H1 (cell line): ENCODE measurements around the gene ZNF496. TPM values are rescaled to one million over a fixed set of nuclear protein-coding genes. Genes with fewer than 3 reads are reported as not detected.

ENCODE experiments used
- CTCF ChIA-PET: fragments of 300-600 bp; sonication (Branson Sonifier 250); formaldehyde crosslinking; loops from one replicate; lab custom pipeline; 2021; ENCODE audit not compliant: partially characterized antibody; lab: Charles Lee
- POLR2A ChIA-PET: fragments of 300-600 bp; sonication (Branson Sonifier 250); formaldehyde crosslinking; loops from one replicate; lab custom pipeline; 2021; ENCODE audit warnings: inconsistent platforms; ENCODE audit not compliant: partially characterized antibody; lab: Charles Lee
- DNase-seq, 2 experiments: peaks; one replicate each; pipeline versions ENCODE4 v3.0.0 to v3.0.0-alpha.2; 2010 to 2022; ENCODE audit warnings: low spot score in 2 of 2, low read depth in 1 of 2, mixed read lengths in 1 of 2
- FAIRE-seq: peaks from 2 replicates; lab custom pipeline; 2011; peaks lifted over from hg19 to GRCh38; lab: Jason Lieb, UNC
- H2AFZ ChIP-seq: 2 replicates; pipeline ENCODE4 v1.8.1; 2012; ENCODE audit warnings: low read length, inconsistent platforms
- H2AK5ac ChIP-seq: 2 replicates; pipeline ENCODE4 v1.6.1; 2013; ENCODE audit warnings: low read depth, low read length
- H2BK120ac ChIP-seq: replicated peaks from 2 replicates; pipeline ENCODE3; 2013; ENCODE audit warnings: low read depth, low read length, inconsistent platforms
- H2BK12ac ChIP-seq: 2 replicates; pipeline ENCODE4 v1.6.1; 2013; ENCODE audit warnings: low read depth, low read length
- H2BK15ac ChIP-seq: 2 replicates; pipeline ENCODE4 v1.6.1; 2013; ENCODE audit warnings: low read length
- H2BK20ac ChIP-seq: 2 replicates; pipeline ENCODE4 v1.6.1; 2013; ENCODE audit warnings: low read length
- H2BK5ac ChIP-seq: 2 replicates; pipeline ENCODE4 v1.6.1; 2013; ENCODE audit warnings: low read depth, low read length
- H3K14ac ChIP-seq: 2 replicates; pipeline ENCODE4 v1.6.1; 2013; ENCODE audit warnings: inconsistent platforms; ENCODE audit not compliant: insufficient read length
- H3K18ac ChIP-seq: 2 replicates; pipeline ENCODE4 v1.6.1; 2013; ENCODE audit warnings: low read length; ENCODE audit errors: extremely low read depth
- H3K23ac ChIP-seq: 2 replicates; pipeline ENCODE4 v1.6.1; 2013; ENCODE audit warnings: inconsistent platforms; ENCODE audit not compliant: insufficient read length
- H3K23me2 ChIP-seq: 2 replicates; pipeline ENCODE4 v1.6.1; 2013; ENCODE audit warnings: low read depth, low read length
- H3K27ac ChIP-seq: 2 replicates; pipeline ENCODE4 v1.6.1; 2011; ENCODE audit warnings: low read depth, low read length, inconsistent platforms
- H3K27me3 ChIP-seq, 4 experiments: replicated peaks in 1 of 4; 1 replicate in 1 of 4; 2 replicates in 3 of 4; pipeline versions ENCODE4 v1.6.1 to v1.8.1; 2011 to 2013; ENCODE audit warnings: low read length in 3 of 4, mild to moderate bottlenecking in 3 of 4, inconsistent platforms in 2 of 4, mixed read lengths in 2 of 4, moderate library complexity in 1 of 4; ENCODE audit not compliant: control insufficient read depth in 3 of 4, insufficient read depth in 3 of 4; ENCODE audit errors: extremely low read depth in 1 of 4
- H3K36me3 ChIP-seq, 4 experiments: 2 replicates each; pipeline versions ENCODE4 v1.6.1 to v1.8.1; 2011 to 2013; ENCODE audit warnings: mild to moderate bottlenecking in 4 of 4, low read length in 3 of 4, moderate library complexity in 2 of 4, control low read depth in 1 of 4, inconsistent platforms in 1 of 4; ENCODE audit not compliant: insufficient read depth in 4 of 4, control insufficient read depth in 2 of 4
- H3K4ac ChIP-seq: replicated peaks from 2 replicates; pipeline ENCODE3; 2013; ENCODE audit warnings: low read length, low read depth, mixed read lengths, inconsistent platforms; ENCODE audit not compliant: insufficient read length
- H3K4me1 ChIP-seq, 4 experiments: replicated peaks in 1 of 4; 1 replicate in 1 of 4; 2 replicates in 3 of 4; pipeline versions ENCODE4 v1.6.1 to v1.8.1; 2011 to 2013; ENCODE audit warnings: low read length in 3 of 4, inconsistent platforms in 2 of 4, mixed read lengths in 1 of 4; ENCODE audit not compliant: insufficient read depth in 4 of 4, control insufficient read depth in 3 of 4
- H3K4me2 ChIP-seq, 2 experiments: 2 replicates each; pipeline versions ENCODE4 v1.6.1 to v1.8.1; 2011 to 2013; ENCODE audit warnings: low read depth in 2 of 2, low read length in 2 of 2, control low read depth in 1 of 2, inconsistent platforms in 1 of 2, mild to moderate bottlenecking in 1 of 2; ENCODE audit not compliant: insufficient read depth in 1 of 2
- H3K4me3 ChIP-seq, 4 experiments: fragments of 200-600, 300-600 bp in 1 of 4; sonication (generic), shearing (Covaris generic), sonication (Bioruptor Twin) in 1 of 4; 2 replicates each; pipeline versions ENCODE4 v1.5.1 to v1.8.1; 2011 to 2016; ENCODE audit warnings: low read length in 4 of 4, low read depth in 3 of 4, control low read depth in 2 of 4, inconsistent platforms in 2 of 4, mild to moderate bottlenecking in 2 of 4, mixed read lengths in 1 of 4, moderate library complexity in 1 of 4; ENCODE audit not compliant: insufficient read depth in 2 of 4; ENCODE audit errors: extremely low read depth in 1 of 4
- H3K56ac ChIP-seq: replicated peaks from 2 replicates; pipeline ENCODE3; 2013; ENCODE audit warnings: low read depth, mild to moderate bottlenecking, mixed read lengths, low read length, inconsistent platforms; ENCODE audit not compliant: insufficient read length
- H3K79me1 ChIP-seq: 2 replicates; pipeline ENCODE4 v1.6.1; 2013; ENCODE audit warnings: low read depth, low read length, control low read depth
- H3K79me2 ChIP-seq, 2 experiments: 2 replicates each; pipeline versions ENCODE4 v1.6.1 to v1.8.1; 2012 to 2013; ENCODE audit warnings: low read length in 2 of 2, mild to moderate bottlenecking in 2 of 2, inconsistent platforms in 1 of 2; ENCODE audit not compliant: insufficient read depth in 2 of 2, control insufficient read depth in 1 of 2
- H3K9ac ChIP-seq, 4 experiments: replicated peaks in 1 of 4; 1 replicate in 1 of 4; 2 replicates in 3 of 4; pipeline versions ENCODE4 v1.6.1 to v1.8.1; 2011 to 2013; ENCODE audit warnings: low read depth in 3 of 4, low read length in 3 of 4, control low read depth in 2 of 4, mild to moderate bottlenecking in 2 of 4, moderate library complexity in 2 of 4, inconsistent platforms in 1 of 4; ENCODE audit errors: extremely low read depth in 1 of 4
- H3K9me3 ChIP-seq, 2 experiments: 2 replicates each; pipeline versions ENCODE4 v1.6.1 to v1.8.1; 2012 to 2013; ENCODE audit warnings: mild to moderate bottlenecking in 2 of 2, moderate library complexity in 2 of 2, control low read depth in 1 of 2, inconsistent platforms in 1 of 2, low read depth in 1 of 2, low read length in 1 of 2, mixed read lengths in 1 of 2; ENCODE audit not compliant: insufficient read depth in 2 of 2
- H4K20me1 ChIP-seq, 2 experiments: replicated peaks in 1 of 2; 2 replicates each; pipeline versions ENCODE3 to v1.8.1; 2011 to 2013; ENCODE audit warnings: inconsistent platforms in 2 of 2, low read length in 2 of 2, mild to moderate bottlenecking in 1 of 2; ENCODE audit not compliant: insufficient read depth in 2 of 2, control insufficient read depth in 1 of 2
- H4K5ac ChIP-seq: 2 replicates; pipeline ENCODE4 v1.6.1; 2013; ENCODE audit warnings: low read length, low read depth, mixed read lengths, inconsistent platforms; ENCODE audit not compliant: insufficient read length
- H4K8ac ChIP-seq: 2 replicates; pipeline ENCODE4 v1.8.0; 2013; ENCODE audit warnings: mild to moderate bottlenecking, moderate library complexity, low read length, inconsistent platforms; ENCODE audit not compliant: insufficient read depth; ENCODE audit errors: extremely low read depth
- H4K91ac ChIP-seq: replicated peaks from 2 replicates; pipeline ENCODE3; 2013; ENCODE audit warnings: low read length, mixed read lengths, inconsistent platforms; ENCODE audit not compliant: insufficient read length
- GTF2F1 ChIP-seq: IDR thresholded peaks from 2 replicates; pipeline ENCODE4 v1.6.1; 2012; ENCODE audit warnings: low read depth, low read length, improper control_type of control experiment, borderline replicate concordance
- HDAC6 ChIP-seq: IDR thresholded peaks from one replicate; pipeline ENCODE4 v1.7.1; 2012; ENCODE audit warnings: low read depth, mild to moderate bottlenecking, inconsistent platforms, low read length, moderate library complexity
- JUN ChIP-seq: IDR thresholded peaks from 2 replicates; pipeline ENCODE4 v1.6.1; 2011; ENCODE audit warnings: low read depth, mild to moderate bottlenecking, improper control_type of control experiment, low read length
- MAFK ChIP-seq: IDR thresholded peaks from 2 replicates; pipeline ENCODE4 v1.6.1; 2012; ENCODE audit warnings: low read depth, mild to moderate bottlenecking, improper control_type of control experiment, low read length
- MAX ChIP-seq: IDR thresholded peaks from 2 replicates; pipeline ENCODE4 v1.6.1; 2012; ENCODE audit warnings: inconsistent platforms
- RNF2 ChIP-seq: fragments of 200-900, 300-1000 bp; sonication (generic); IDR thresholded peaks from 2 replicates; pipeline ENCODE4 v1.7.1; 2016; ENCODE audit warnings: borderline replicate concordance, low read depth, mild to moderate bottlenecking, antibody characterized with exemption, low read length; ENCODE audit not compliant: poor library complexity, severe bottlenecking; ENCODE audit errors: missing control alignments
- TAF7 ChIP-seq: optimal IDR thresholded peaks from 2 replicates; pipeline ENCODE3; 2011; ENCODE audit warnings: low read depth, mild to moderate bottlenecking, inconsistent platforms, low read length, moderate library complexity, borderline replicate concordance
- TBP ChIP-seq: IDR thresholded peaks from 2 replicates; pipeline ENCODE4 v1.6.1; 2011; ENCODE audit warnings: low read depth, low read length, improper control_type of control experiment
- USF2 ChIP-seq: IDR thresholded peaks from 2 replicates; pipeline ENCODE4 v1.6.1; 2011; ENCODE audit warnings: low read length, improper control_type of control experiment
- WGBS, 2 experiments: shearing (Covaris generic) in 1 of 2; methylation state at CpG; one replicate each; pipeline versions ENCODE4 v1.1.6 to v1.1.7; 2013 to 2015; ENCODE audit warnings: low lambda C conversion rate in 2 of 2, mixed read lengths in 2 of 2, inconsistent platforms in 1 of 2, low coverage in 1 of 2, missing lambda C conversion rate in 1 of 2; ENCODE audit not compliant: insufficient replicate concordance in 2 of 2, insufficient coverage in 1 of 2, insufficient read length in 1 of 2; ENCODE audit errors: extremely low coverage in 1 of 2, missing lambda C conversion rate in 1 of 2; 5-methylcytosine and 5-hydroxymethylcytosine counted together
- polyA plus RNA-seq, 7 experiments: library from polyadenylated mRNA; depleted of rRNA in 3 of 7; stranded (reverse) in 5 of 7; unstranded in 2 of 7; fragments of >200 nt in 5 of 7; fragments of 200-250 nt in 2 of 7; gene quantifications; 1 replicate in 5 of 7; 2 replicates in 1 of 7; 4 replicates in 1 of 7; pipeline versions ENCODE4 v1.2.1 to v1.2.3, GENCODE V29; 2011 to 2013; ENCODE audit warnings: missing spikeins in 2 of 7, mixed read lengths in 2 of 7
- total RNA-seq: library from RNA; stranded (reverse); fragmentation: NEBNext Ultra II Directional; extraction: Animal tissue kit (Norgen Biotek cat#: 25700); gene quantifications from 2 replicates; pipeline ENCODE4 v1.2.1, GENCODE V29; 2021

The ZNF496 gene
- total and polyA plus RNA-seq, 2 of the 8 experiments (the other 6 are each of a cell fraction or from before 2014, with no cell fraction given): 27.9 to 71.4 TPM

DNA sequence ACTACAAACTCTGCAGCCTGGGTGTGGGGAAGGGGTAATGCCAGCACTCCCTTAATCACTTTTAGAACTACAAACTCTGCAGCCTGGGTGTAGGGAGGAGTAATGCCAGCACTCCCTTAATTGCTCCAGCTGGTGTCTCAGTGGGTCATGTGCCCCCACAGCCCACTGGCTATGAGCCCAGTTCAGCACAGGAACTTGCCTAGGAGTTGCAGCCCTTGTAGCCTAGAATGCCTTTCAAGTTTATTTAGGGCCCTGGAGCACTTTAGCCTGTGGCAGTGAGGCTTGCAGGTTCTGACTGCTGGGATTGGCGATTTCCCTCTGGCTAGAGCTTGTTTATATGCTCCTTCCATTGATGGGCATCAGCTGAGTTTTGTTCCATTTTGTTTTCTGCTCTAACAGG is 58.7 kb downstream of the ZNF496 start:
- WGBS, 2 experiments: 95% methylated on average over 1 of the region's 1 CpG; no CpG with 5 or more reads in 1 of the 2 experiments

More for the DNA sequence above, 58.7 kb downstream of the ZNF496 start:
- peaks cover 7% of the 10 kb centered on the region in 2 experiments; a peak in 3 of 4 replicates for H3K9me3 ChIP-seq
- no peak overlapping the region for H2BK15ac ChIP-seq
- FAIRE-seq (no peak), DNase-seq (no peak)
- no peaks in the 10 kb centered on the region for H3K79me2 ChIP-seq
- TF ChIP-seq USF2 (no peak), TBP (no peak), GTF2F1 (no peak), MAFK (no peak), RNF2 (no peak), JUN (no peak), HDAC6 (no peak), MAX (no peak), TAF7 (no peak)
- no peak overlapping the region for H3K4me3 ChIP-seq
- no peak overlapping the region for H3K4ac ChIP-seq
- ChIA-PET POLR2A (interaction anchor here (0.8 kb wide), 1 partner anchor 60 kb away, joined by 3 read pairs; no protein-coding TSS in a partner anchor), CTCF (no interaction called here)
- no peak overlapping the region for H4K8ac ChIP-seq
- no peak overlapping the region for H3K56ac ChIP-seq
- no peak overlapping the region for H3K23ac ChIP-seq
- H4K91ac ChIP-seq: no peak overlapping the region
- H4K20me1 ChIP-seq: peaks cover 0 to 2% of the 10 kb centered on the region in 2 experiments
- no peaks in the 10 kb centered on the region for H3K4me1 ChIP-seq
- H3K27ac ChIP-seq: no peak overlapping the region
- H3K14ac ChIP-seq: no peak overlapping the region
- no peak overlapping the region for H2BK12ac ChIP-seq
- no peaks in the 10 kb centered on the region for H3K27me3 ChIP-seq
- no peak overlapping the region for H4K5ac ChIP-seq
- H3K23me2 ChIP-seq: no peaks in the 10 kb centered on the region; the same call in 1 of the 2 replicates
- H3K36me3 ChIP-seq: no peaks in the 10 kb centered on the region
- no peaks in the 10 kb centered on the region for H3K79me1 ChIP-seq
- H2BK5ac ChIP-seq: no peak overlapping the region
- no peak overlapping the region for H3K18ac ChIP-seq
- no peak overlapping the region for H2BK20ac ChIP-seq
- no peak overlapping the region for H2BK120ac ChIP-seq
- no peak overlapping the region for H3K4me2 ChIP-seq
- no peak overlapping the region for H3K9ac ChIP-seq
- H2AFZ ChIP-seq: no peak overlapping the region
- no peak overlapping the region for H2AK5ac ChIP-seq
